Transverse colon (tissue), 4 donors: Measurements from ENCODE around the gene ADGRB3.

ENCODE experiments used
- CTCF ChIP-seq, 5 experiments: fragments of 200-600 bp in 3 of 5; fragments of 450-650 bp in 2 of 5; sonication (generic) in 3 of 5; IDR thresholded peaks; 1 replicate in 2 of 5; 2 replicates in 3 of 5; pipeline ENCODE4 v1.5.1; 2016 to 2017; ENCODE audit warnings: antibody characterized with exemption in 5 of 5, inconsistent platforms in 3 of 5, mild to moderate bottlenecking in 2 of 5, moderate library complexity in 1 of 5
- EP300 ChIP-seq: sonication (generic); formaldehyde crosslinking; IDR thresholded peaks from one replicate; pipeline ENCODE4 v1.6.1; 2017; ENCODE audit warnings: antibody characterized with exemption, low read depth
- POLR2A ChIP-seq: fragments of 450-650 bp; IDR thresholded peaks from one replicate; pipeline ENCODE4 v1.6.1; 2016; ENCODE audit warnings: antibody characterized with exemption, mild to moderate bottlenecking, moderate library complexity
- POLR2AphosphoS5 ChIP-seq, 3 donors: sonication (generic); formaldehyde crosslinking; IDR thresholded peaks; one replicate each; pipeline ENCODE4 v1.6.1; 2016; ENCODE audit warnings: antibody characterized with exemption in 3 of 3

- TF ChIP-seq POLR2A (no peak), POLR2AphosphoS5 (IDR thresholded peaks at IDR 0.05) (no peak), CTCF (IDR thresholded peaks at IDR 0.05) (no peak), EP300 (no peak)
Observed at GRCh38 chr6:69276204-69276603, 641.1 kb downstream of the ADGRB3 start.
